Endothelial cell of umbilical vein (primary cell): ENCODE measurements around the gene SEZ6L. TPM values are rescaled to one million over a fixed set of nuclear protein-coding genes. Genes with fewer than 3 reads are reported as not detected.

Experiments
- BruUV-seq: library from RNA; stranded (reverse); fragments of 400-500 nt; replicated peaks from 2 replicates; lab custom pipeline; 2021; lab: Mats Ljungman, UMichigan
- CTCF ChIA-PET: fragments of 300-600, 350-600 bp; sonication (Branson Sonifier 250); formaldehyde crosslinking; loops from one replicate; lab custom pipeline; 2021; ENCODE audit warnings: antibody characterized with exemption, inconsistent platforms; lab: Charles Lee
- POLR2A ChIA-PET: fragments of 300-600, 350-600 bp; sonication (Branson Sonifier 250); formaldehyde crosslinking; loops from one replicate; lab custom pipeline; 2021; ENCODE audit warnings: antibody characterized with exemption, inconsistent platforms; lab: Charles Lee
- DNase-seq: peaks from one replicate; pipeline ENCODE4 v3.0.0-alpha.2; 2011; ENCODE audit warnings: low read depth, low spot score
- FAIRE-seq: peaks from 2 replicates; lab custom pipeline; 2011; peaks lifted over from hg19 to GRCh38; lab: Jason Lieb, UNC
- H2AFZ ChIP-seq: 2 replicates; pipeline ENCODE4 v1.6.0; 2012; ENCODE audit warnings: low read depth, low read length, control low read depth, inconsistent platforms
- H3K27ac ChIP-seq: 2 replicates; pipeline ENCODE4 v1.5.1; 2011; ENCODE audit warnings: low read depth, mild to moderate bottlenecking, control low read depth, low read length, moderate library complexity; ENCODE audit not compliant: insufficient read depth
- H3K27me3 ChIP-seq, 2 experiments: 2 replicates each; pipeline versions ENCODE4 v1.6.0 to v1.6.1; 2011; ENCODE audit warnings: low read length in 2 of 2, mixed read lengths in 1 of 2; ENCODE audit not compliant: control insufficient read depth in 2 of 2, insufficient read depth in 2 of 2
- H3K36me3 ChIP-seq, 2 experiments: 2 replicates in 1 of 2; 3 replicates in 1 of 2; pipeline ENCODE4 v1.5.1; 2011; ENCODE audit warnings: low read length in 2 of 2, mild to moderate bottlenecking in 1 of 2, moderate library complexity in 1 of 2; ENCODE audit not compliant: control insufficient read depth in 2 of 2, insufficient read depth in 2 of 2; ENCODE audit errors: extremely low read depth in 1 of 2
- H3K4me1 ChIP-seq: 3 replicates; pipeline ENCODE4 v1.5.1; 2011; ENCODE audit warnings: mild to moderate bottlenecking, low read length; ENCODE audit not compliant: control insufficient read depth, insufficient read depth; ENCODE audit errors: extremely low read depth
- H3K4me2 ChIP-seq: 2 replicates; pipeline ENCODE4 v1.6.1; 2011; ENCODE audit warnings: low read length, control low read depth, mixed read lengths; ENCODE audit not compliant: insufficient read depth
- H3K4me3 ChIP-seq, 3 experiments: fragments of 200-600 bp in 1 of 3; sonication (generic), shearing (Covaris generic) in 1 of 3; replicated peaks in 1 of 3; 2 replicates each; pipeline ENCODE4 v1.5.1; 2011 to 2016; ENCODE audit warnings: control low read depth in 3 of 3, low read length in 3 of 3, mild to moderate bottlenecking in 2 of 3, inconsistent platforms in 1 of 3, low read depth in 1 of 3, moderate library complexity in 1 of 3; ENCODE audit not compliant: insufficient read depth in 1 of 3
- H3K79me2 ChIP-seq: 2 replicates; pipeline ENCODE4 v1.6.0; 2012; ENCODE audit warnings: low read length, inconsistent platforms; ENCODE audit not compliant: control insufficient read depth, insufficient read depth
- H3K9ac ChIP-seq: replicated peaks from 2 replicates; pipeline ENCODE3; 2011; ENCODE audit warnings: low read length, control low read depth; ENCODE audit not compliant: insufficient read depth; ENCODE audit errors: extremely low read depth
- H3K9me1 ChIP-seq: replicated peaks from 3 replicates; pipeline ENCODE4 v1.6.0; 2011; ENCODE audit warnings: mild to moderate bottlenecking, low read length; ENCODE audit not compliant: control insufficient read depth, insufficient read depth; ENCODE audit errors: extremely low read depth
- H3K9me3 ChIP-seq: replicated peaks from 2 replicates; pipeline ENCODE4 v1.5.1; 2012; ENCODE audit warnings: low read length, inconsistent platforms; ENCODE audit not compliant: control insufficient read depth, insufficient read depth
- H4K20me1 ChIP-seq: replicated peaks from 2 replicates; pipeline ENCODE3; 2011; ENCODE audit warnings: mild to moderate bottlenecking, low read length; ENCODE audit not compliant: control insufficient read depth, insufficient read depth; ENCODE audit errors: extremely low read depth
- EZH2 ChIP-seq: IDR thresholded peaks from 2 replicates; pipeline ENCODE4 v1.6.1; 2012; ENCODE audit warnings: borderline replicate concordance, low read depth, mild to moderate bottlenecking, moderate library complexity, low read length, inconsistent platforms; ENCODE audit not compliant: severe bottlenecking
- FOS ChIP-seq: IDR thresholded peaks from 2 replicates; pipeline ENCODE4 v1.6.1; 2011; ENCODE audit warnings: mild to moderate bottlenecking, low read length, moderate library complexity, borderline replicate concordance; ENCODE audit not compliant: insufficient read depth
- GATA2 ChIP-seq: IDR thresholded peaks from 2 replicates; pipeline ENCODE4 v1.7.0; 2011; ENCODE audit warnings: low read depth, mild to moderate bottlenecking, moderate library complexity, mixed read lengths, low read length; ENCODE audit not compliant: insufficient read length, insufficient read depth
- JUN ChIP-seq: IDR thresholded peaks from 2 replicates; pipeline ENCODE4 v1.6.1; 2011; ENCODE audit warnings: borderline replicate concordance, low read depth; ENCODE audit not compliant: insufficient read length, insufficient read depth
- MYC ChIP-seq: IDR thresholded peaks from one replicate; pipeline ENCODE4 v1.6.1; 2011; ENCODE audit warnings: mild to moderate bottlenecking, low read depth, low read length
- POLR2A ChIP-seq: IDR thresholded peaks from 2 replicates; pipeline ENCODE4 v1.6.1; 2012; ENCODE audit warnings: low read depth, mild to moderate bottlenecking, control low read depth, low read length
- POLR2AphosphoS5 ChIP-seq: IDR thresholded peaks from 2 replicates; pipeline ENCODE4 v1.6.1; 2012; ENCODE audit warnings: low read depth, mild to moderate bottlenecking, control low read depth, low read length, moderate library complexity; ENCODE audit not compliant: insufficient read depth
- dilution Hi-C: fragments of 300-500 bp; cut with MboI; formaldehyde crosslinking; loops from one replicate; pipeline ENCODE4 v1.15.0; 2019; ENCODE audit warnings: low sequenced_read_pairs; ENCODE audit not compliant: extremely low pct_ligation_motif_present
- intact Hi-C: fragments of 100-400 bp; cut with micrococcal nuclease; formaldehyde crosslinking; loops from one replicate; pipeline ENCODE4 v1.10.0; 2022
- polyA plus RNA-seq, 4 experiments: library from polyadenylated mRNA; depleted of rRNA in 3 of 4; stranded (reverse) in 3 of 4; unstranded in 1 of 4; fragments of >200 nt; gene quantifications; 2 replicates each; pipeline versions ENCODE4 v1.2.1 to v1.2.3, GENCODE V29; 2011 to 2012; ENCODE audit warnings: missing spikeins in 1 of 4
- total RNA-seq: library from RNA; stranded (reverse); gene quantifications from 2 replicates; pipeline ENCODE4 v1.2.3, GENCODE V29; 2021
- TF ChIP-seq, protein P1 (sequence below), 2 donors: IDR thresholded peaks; 1 replicate in 1 of 2; 2 replicates in 1 of 2; pipeline ENCODE4 v1.5.1; 2011; ENCODE audit warnings: low read length in 2 of 2, mild to moderate bottlenecking in 2 of 2, moderate library complexity in 2 of 2, control low read depth in 1 of 2, inconsistent platforms in 1 of 2, low read depth in 1 of 2; ENCODE audit not compliant: insufficient read depth in 1 of 2; ENCODE audit errors: extremely low read depth in 1 of 2
- TF ChIP-seq, protein P2 (sequence below): IDR thresholded peaks from 2 replicates; pipeline ENCODE4 v1.6.1; 2011; ENCODE audit not compliant: insufficient read depth, insufficient read length

SEZ6L gene
- total and polyA plus RNA-seq, 2 donors (not counting 3 experiments of a cell fraction or from before 2014, with no cell fraction given) = not detected

DNA sequence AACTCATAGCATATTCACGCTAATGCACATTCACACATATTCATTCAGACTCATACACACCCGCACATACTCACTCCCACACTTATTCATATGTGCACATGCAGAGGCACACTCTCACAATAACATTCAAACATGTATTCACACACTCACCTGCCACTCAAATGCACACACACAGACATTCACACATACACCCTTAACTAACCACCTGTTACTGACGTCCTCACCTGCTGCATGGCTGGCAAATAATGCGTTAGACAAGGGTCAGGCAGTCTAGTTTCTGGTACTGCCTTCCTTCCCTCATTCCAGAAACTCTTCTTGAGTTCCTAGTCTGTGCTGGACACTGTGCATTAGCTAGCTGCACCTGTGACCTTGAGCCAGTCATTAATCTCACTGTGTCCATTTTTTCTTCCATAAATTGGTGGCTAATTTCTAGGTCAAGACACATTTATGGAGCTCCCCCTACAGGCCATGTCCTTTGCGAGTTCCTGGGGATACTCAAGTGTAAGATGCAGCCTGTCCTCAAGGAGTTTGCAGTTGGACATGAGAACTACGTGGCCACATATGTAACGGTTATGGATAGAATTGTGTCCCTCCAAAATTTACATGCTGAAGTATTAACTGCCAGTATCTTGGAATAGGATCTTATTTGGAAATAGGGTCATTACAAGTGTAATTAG, 34.5 kb upstream of the SEZ6L start:
- H3K4me1 ChIP-seq = no peaks in the 10 kb centered on the region
- no peaks in the 10 kb centered on the region for H3K27me3 ChIP-seq
- FAIRE-seq (no peak), DNase-seq (no peak)
- no peaks in the 10 kb centered on the region for H3K36me3 ChIP-seq
- intact Hi-C loops (no loop called here), dilution Hi-C loops (no loop called here)
- H3K9me3 ChIP-seq = peaks cover 2% of the 10 kb centered on the region
- no peak for TF ChIP-seq JUN
- TF ChIP-seq MYC = no peak
- TF ChIP-seq FOS = no peak
- TF ChIP-seq, protein P1, sequence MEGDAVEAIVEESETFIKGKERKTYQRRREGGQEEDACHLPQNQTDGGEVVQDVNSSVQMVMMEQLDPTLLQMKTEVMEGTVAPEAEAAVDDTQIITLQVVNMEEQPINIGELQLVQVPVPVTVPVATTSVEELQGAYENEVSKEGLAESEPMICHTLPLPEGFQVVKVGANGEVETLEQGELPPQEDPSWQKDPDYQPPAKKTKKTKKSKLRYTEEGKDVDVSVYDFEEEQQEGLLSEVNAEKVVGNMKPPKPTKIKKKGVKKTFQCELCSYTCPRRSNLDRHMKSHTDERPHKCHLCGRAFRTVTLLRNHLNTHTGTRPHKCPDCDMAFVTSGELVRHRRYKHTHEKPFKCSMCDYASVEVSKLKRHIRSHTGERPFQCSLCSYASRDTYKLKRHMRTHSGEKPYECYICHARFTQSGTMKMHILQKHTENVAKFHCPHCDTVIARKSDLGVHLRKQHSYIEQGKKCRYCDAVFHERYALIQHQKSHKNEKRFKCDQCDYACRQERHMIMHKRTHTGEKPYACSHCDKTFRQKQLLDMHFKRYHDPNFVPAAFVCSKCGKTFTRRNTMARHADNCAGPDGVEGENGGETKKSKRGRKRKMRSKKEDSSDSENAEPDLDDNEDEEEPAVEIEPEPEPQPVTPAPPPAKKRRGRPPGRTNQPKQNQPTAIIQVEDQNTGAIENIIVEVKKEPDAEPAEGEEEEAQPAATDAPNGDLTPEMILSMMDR (IDR thresholded peaks at IDR 0.05; ENCODE audit: extremely low read depth in 1 of 2, insufficient read depth in 1 of 2, low read depth in 1 of 2, low read length in 2 of 2) = no peak
- no peak for TF ChIP-seq POLR2A
- no peak for TF ChIP-seq EZH2
- TF ChIP-seq GATA2 = no peak
- no peak for TF ChIP-seq POLR2AphosphoS5
- TF ChIP-seq, protein P2, sequence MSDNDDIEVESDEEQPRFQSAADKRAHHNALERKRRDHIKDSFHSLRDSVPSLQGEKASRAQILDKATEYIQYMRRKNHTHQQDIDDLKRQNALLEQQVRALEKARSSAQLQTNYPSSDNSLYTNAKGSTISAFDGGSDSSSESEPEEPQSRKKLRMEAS = no peak
- H3K9ac ChIP-seq = no peak overlapping the region
- ChIA-PET CTCF (no interaction called here), POLR2A (no interaction called here)
- no peak overlapping the region for H3K27ac ChIP-seq
- no peak overlapping the region for H3K4me3 ChIP-seq
- H3K4me2 ChIP-seq = no peak overlapping the region
- no peaks in the 10 kb centered on the region for H3K9me1 ChIP-seq
- H4K20me1 ChIP-seq = no peaks in the 10 kb centered on the region
- no peak overlapping the region for H2AFZ ChIP-seq
- H3K79me2 ChIP-seq = no peaks in the 10 kb centered on the region
- BruUV-seq = no TSS peak
